Adrenal gland (tissue), 12 donors: ENCODE data around the gene LRP1B. TPM values are rescaled to one million over a fixed set of nuclear protein-coding genes. Genes with fewer than 3 reads are reported as not detected.

ENCODE experiments used
- DNase-seq, 7 donors: peaks; one replicate each; pipeline ENCODE4 v3.0.0-alpha.2; 2019 to 2020
- H3K27ac ChIP-seq, 5 donors: fragments of 200-600 bp; sonication (generic) in 4 of 5; 1 replicate in 3 of 5; 2 replicates in 2 of 5; pipeline versions ENCODE4 v1.5.1 to v1.8.0; 2016 to 2020; ENCODE audit warnings: mild to moderate bottlenecking in 1 of 5
- H3K27me3 ChIP-seq: fragments of 200-600 bp; 2 replicates; pipeline ENCODE4 v1.8.0; 2021
- H3K36me3 ChIP-seq, 2 donors: fragments of 200-600 bp; replicated peaks in 1 of 2; 1 replicate in 1 of 2; 2 replicates in 1 of 2; pipeline versions ENCODE4 v1.5.1 to v1.8.0; 2018 to 2022
- H3K4me1 ChIP-seq, 2 donors: fragments of 200-600 bp; replicated peaks in 1 of 2; 1 replicate in 1 of 2; 2 replicates in 1 of 2; pipeline versions ENCODE4 v1.5.1 to v1.8.0; 2018 to 2021
- H3K4me3 ChIP-seq, 4 donors: fragments of 200-600 bp; sonication (generic) in 3 of 4; one replicate each; pipeline ENCODE4 v1.5.1; 2016 to 2018
- H3K9me3 ChIP-seq, 3 donors: fragments of 200-600 bp; sonication (generic) in 1 of 3; replicated peaks in 1 of 3; 1 replicate in 2 of 3; 2 replicates in 1 of 3; pipeline versions ENCODE4 v1.5.1 to v1.8.0; 2016 to 2021
- CTCF ChIP-seq, 6 experiments: fragments of 450-650 bp in 4 of 6; fragments of 200-600 bp in 2 of 6; sonication (generic) in 1 of 6; IDR thresholded peaks; 1 replicate in 5 of 6; 2 replicates in 1 of 6; pipeline versions ENCODE4 v1.5.1 to v1.8.0; 2016 to 2021; ENCODE audit warnings: antibody characterized with exemption in 6 of 6, mild to moderate bottlenecking in 2 of 6, moderate library complexity in 1 of 6
- POLR2A ChIP-seq, 2 donors: fragments of 450-650 bp; IDR thresholded peaks; one replicate each; pipeline ENCODE4 v1.6.1; 2017; ENCODE audit warnings: antibody characterized with exemption in 2 of 2, mild to moderate bottlenecking in 2 of 2, moderate library complexity in 1 of 2
- WGBS, 4 donors: extraction: QIAGEN DNeasy Blood & Tissue Kit in 2 of 4; methylation state at CpG; one replicate each; pipeline versions ENCODE4 v1.1.5 to v1.1.7; 2013 to 2017; 5-methylcytosine and 5-hydroxymethylcytosine counted together
- intact Hi-C, 2 donors: fragments of 100-400 bp; cut with DNase I; formaldehyde crosslinking; loops; one replicate each; pipeline versions ENCODE4 v1.14.1 to v1.15.0; 2022 to 2023
- polyA plus RNA-seq, 3 donors: library from polyadenylated mRNA; stranded (reverse); fragments of 200-250 nt in 2 of 3; fragments of 350-450 nt in 1 of 3; fragmentation: Illumina TruSeq in 1 of 3; extraction: RNeasy Lipid Tissue Mini Kit (QIAGEN cat#74804) in 1 of 3; gene quantifications; one replicate each; pipeline ENCODE4 v1.2.3, GENCODE V29; 2013 to 2014
- total RNA-seq, 9 donors: library from RNA; depleted of rRNA in 4 of 9; stranded (reverse); fragments of >200 nt in 4 of 9; fragments of 120-200 nt in 1 of 9; fragmentation: NEBNext Ultra II Directional in 1 of 9; extraction: Animal tissue kit (Norgen Biotek cat#: 25700) in 1 of 9; gene quantifications; one replicate each; pipeline versions ENCODE4 v1.1.0 to v1.2.4, GENCODE V29; 2013 to 2023
- donor health status: healthy with polysubstance abuse.
- donor health status: Bipolar disorder and iron deficiency.
- donor health status: DM: yes; HTN: yes; CAD: no.
- donor health status: DM: no; HTN: no; CAD: no.
- donor health status: DM: no; HTN: no; CAD: no.
- donor health status: DM: yes; HTN: yes; CAD: no.

The LRP1B gene
- total and polyA plus RNA-seq, 12 donors = 0.84 to 5.4 (median 2.1) TPM

DNA sequence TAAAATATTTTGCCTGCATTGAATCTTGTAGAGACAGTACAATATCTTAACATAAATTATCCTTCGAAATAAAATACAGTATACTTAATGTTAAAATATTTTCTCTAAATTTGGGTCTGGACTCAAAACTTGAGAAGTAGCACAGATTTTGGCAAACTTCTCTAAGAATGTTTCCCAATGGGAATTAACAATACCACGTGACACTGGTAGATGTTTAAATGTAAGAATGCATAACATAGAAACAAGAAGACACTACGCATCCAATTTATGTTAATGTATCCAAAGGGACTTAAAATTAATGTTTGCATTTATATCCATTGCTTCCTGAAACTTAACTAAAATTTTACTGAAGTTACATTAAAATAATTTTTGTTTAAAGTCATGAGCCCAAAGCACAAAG lies 1460.9 kb downstream of the LRP1B start:
- WGBS, 4 donors = 77 to 91% (median 89%) methylated on average over 3 of the region's 3 CpGs
- Histone ChIP-seq H3K4me3 (no peak overlapping the region), H3K4me1 (no peaks in the 10 kb centered on the region), H3K36me3 (no peaks in the 10 kb centered on the region), H3K9me3 (no peaks in the 10 kb centered on the region), H3K27ac (no peak overlapping the region), H3K27me3 (no peaks in the 10 kb centered on the region)
- intact Hi-C loops = no loop called here
- no peak for DNase-seq
- no peak for TF ChIP-seq CTCF (IDR thresholded peaks at IDR 0.05)
- TF ChIP-seq POLR2A (IDR thresholded peaks at IDR 0.05) = no peak

GRCh38 chr2:140667203-140667602 lies 1463.6 kb downstream of the LRP1B start:
- Histone ChIP-seq H3K4me3 (no peak overlapping the region), H3K9me3 (no peaks in the 10 kb centered on the region), H3K36me3 (no peaks in the 10 kb centered on the region), H3K4me1 (no peaks in the 10 kb centered on the region), H3K27me3 (no peaks in the 10 kb centered on the region), H3K27ac (no peak overlapping the region)
- TF ChIP-seq POLR2A (IDR thresholded peaks at IDR 0.05) (no peak), CTCF (IDR thresholded peaks at IDR 0.05) (no peak)
- intact Hi-C loops = no loop called here
- DNase-seq = no peak
- WGBS, 4 donors = 91 to 97% (median 95%) methylated on average over 2 of the region's 2 CpGs

- Histone ChIP-seq H3K9me3 (no peaks in the 10 kb centered on the region), H3K27me3 (no peaks in the 10 kb centered on the region), H3K27ac (no peak overlapping the region), H3K36me3 (no peaks in the 10 kb centered on the region), H3K4me1 (no peaks in the 10 kb centered on the region), H3K4me3 (no peak overlapping the region)
- DNase-seq = no peak
- intact Hi-C loops = no loop called here
- TF ChIP-seq CTCF (IDR thresholded peaks at IDR 0.05) = no peak
- no peak for TF ChIP-seq POLR2A (IDR thresholded peaks at IDR 0.05)
- 83 to 96% (median 94%) methylated on average over 1 of the region's 1 CpG for WGBS, 4 donors
Measured at GRCh38 chr2:140662504-140662903, 1468.3 kb downstream of the LRP1B start.

DNA sequence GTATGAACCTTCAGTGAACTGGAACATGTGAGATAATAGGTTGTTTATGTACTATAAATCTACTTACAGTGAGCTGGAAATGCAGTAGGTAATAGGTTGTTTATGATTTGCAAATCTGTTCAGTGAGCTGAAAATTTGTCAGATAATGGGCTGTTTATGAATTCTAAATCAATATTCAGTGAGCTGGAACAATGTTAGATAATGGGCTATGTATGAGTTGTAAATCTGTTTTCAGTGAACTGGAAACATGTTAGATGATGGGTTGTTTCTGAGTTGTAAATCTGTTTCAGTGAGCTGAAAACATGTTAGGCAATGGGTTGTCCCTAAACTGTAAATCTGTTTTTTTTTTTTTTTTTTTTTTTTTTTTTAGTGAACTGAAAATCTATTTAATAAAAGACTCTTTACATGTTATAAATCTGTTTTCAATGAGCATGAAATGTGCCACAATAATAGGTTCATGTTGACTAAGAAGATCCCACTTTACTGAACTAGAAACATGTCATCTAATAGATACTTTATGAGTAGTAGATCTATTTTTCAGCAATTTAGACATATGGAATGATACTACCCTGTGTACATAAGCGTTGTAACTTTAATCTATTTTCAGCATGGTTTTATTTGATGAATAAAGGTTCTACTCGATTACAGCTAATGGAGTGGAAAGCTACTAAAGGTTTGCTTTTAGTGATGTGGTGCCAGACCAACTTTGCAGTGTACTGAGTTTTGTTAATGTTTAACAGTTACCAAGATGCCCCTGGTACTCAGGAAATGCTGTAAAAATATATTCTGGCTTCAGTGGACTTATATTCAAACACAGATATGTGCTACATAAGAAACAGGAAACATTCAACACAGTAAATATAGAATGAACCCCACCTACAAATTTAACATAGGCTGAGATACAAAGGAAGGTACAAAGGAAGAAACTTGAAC lies 1471.8 kb downstream of the LRP1B start:
- H3K27ac ChIP-seq = no peak overlapping the region
- no peaks in the 10 kb centered on the region for H3K4me1 ChIP-seq
- H3K4me3 ChIP-seq = no peak overlapping the region
- intact Hi-C loops = no loop called here
- no peaks in the 10 kb centered on the region for H3K27me3 ChIP-seq
- no peak for DNase-seq
- 64 to 83% (median 78%) methylated on average over 2 of the region's 2 CpGs for WGBS, 4 donors
- no peak for TF ChIP-seq CTCF (IDR thresholded peaks at IDR 0.05)
- no peak for TF ChIP-seq POLR2A (IDR thresholded peaks at IDR 0.05)
- H3K9me3 ChIP-seq = no peaks in the 10 kb centered on the region
- no peaks in the 10 kb centered on the region for H3K36me3 ChIP-seq
